ENCODE results near the gene LRCH1. TPM values are rescaled to one million over a fixed set of nuclear protein-coding genes. Genes with fewer than 3 reads are reported as not detected.
A peak's percentile ranks its signal among the peaks of the same experiment; 100 is the strongest.

Gene LRCH1
- total and polyA plus RNA-seq, 10 of the 15 experiments (the other 5 are each of a cell fraction or from before 2014, with no cell fraction given) = 5.3 to 48.9 (median 14.4) TPM

- no peaks in the 10 kb centered on the region for H4K20me1 ChIP-seq (ENCODE audit: control insufficient read depth, insufficient read depth)
- ChIA-PET POLR2A (interaction anchor here (0.8 kb wide), 1 partner anchor 66 kb away, joined by 3 read pairs; no protein-coding TSS in a partner anchor), CTCF (interaction anchor here (1.0 kb wide), 1 partner anchor 33 kb away, joined by 3 read pairs; no protein-coding TSS in a partner anchor), SMC1A (ENCODE audit: uncharacterized antibody, unreplicated experiment) (no interaction called here), RAD21 (ENCODE audit: unreplicated experiment) (no interaction called here)
- intact Hi-C loops (cut with micrococcal nuclease; ENCODE audit: unreplicated experiment) (no loop called here), in situ Hi-C loops (cut with MboI) (no loop called here)
- FAIRE-seq (no peak), ATAC-seq (no peak), DNase-seq (ENCODE audit: low read depth, low spot score) (no peak)
- H3K36me3 ChIP-seq (ENCODE audit: control insufficient read depth in 2 of 2, insufficient read depth in 2 of 2, low read length in 1 of 2) = peaks cover 0 to 3% of the 10 kb centered on the region in 2 experiments; a peak in 1 of 4 replicates
- no peak overlapping the region for H3K9ac ChIP-seq (ENCODE audit: control insufficient read depth, insufficient read depth, low read length)
- H3K9me3 ChIP-seq (replicated peaks; ENCODE audit: control insufficient read depth, insufficient read depth, low read length) = no peaks in the 10 kb centered on the region
- WGBS (ENCODE audit: insufficient coverage, insufficient replicate concordance, low lambda C conversion rate, missing lambda C conversion rate) = 99% methylated on average over 6 of the region's 6 CpGs
- no peaks in the 10 kb centered on the region for H3K27me3 ChIP-seq (replicated peaks in 1 of 2; ENCODE audit: control insufficient read depth in 2 of 2, insufficient read depth in 2 of 2, low read length in 1 of 2)
- H3K4me1 ChIP-seq (ENCODE audit: control insufficient read depth, insufficient read depth, low read length) = no peaks in the 10 kb centered on the region; the same call in 1 of the 2 replicates
- no peak overlapping the region for H3K27ac ChIP-seq (ENCODE audit: control insufficient read depth, insufficient read depth)
- no peak overlapping the region for H2AFZ ChIP-seq (ENCODE audit: control insufficient read depth, low read depth, low read length)
- H3K79me2 ChIP-seq (ENCODE audit: control insufficient read depth, insufficient read depth, low read length) = peaks cover 32% of the 10 kb centered on the region
- H3K4me2 ChIP-seq (ENCODE audit: control insufficient read depth, insufficient read depth) = peak overlapping the region; percentile 95
- TF ChIP-seq RELA (IDR thresholded peaks at IDR 0.05; ENCODE audit: borderline replicate concordance, partially characterized antibody) (no peak), E2F4 (IDR thresholded peaks at IDR 0.05; ENCODE audit: low read depth, low read length) (no peak), NBN (IDR thresholded peaks at IDR 0.05) (no peak), NRF1 (conservative IDR thresholded peaks at IDR 0.05; ENCODE audit: low read depth, low read length) (no peak)
- BruUV-seq (replicated peaks) = no TSS peak
- H3K4me3 ChIP-seq = peak overlapping the region; percentile 82; the same call in 1 of the 2 replicates
Observed at GRCh38 chr13:46795321-46795720, 242.4 kb downstream of the LRCH1 start.

GRCh38 chr13:46796129-46796514, 243.2 kb downstream of the LRCH1 start:
- intact Hi-C loops (cut with micrococcal nuclease; ENCODE audit: unreplicated experiment) = no loop called here
- H3K4me2 ChIP-seq (ENCODE audit: control insufficient read depth, insufficient read depth) = peak overlapping the region; percentile 95
- SMC1A ChIA-PET (ENCODE audit: uncharacterized antibody, unreplicated experiment) = interaction anchor here (0.7 to 0.9 kb wide), 2 partner anchors 166 to 245 kb away, joined by 3 read pairs; no protein-coding TSS in a partner anchor
- in situ Hi-C loops (cut with MboI) = no loop called here
- peak overlapping the region; percentile 91 for H3K27ac ChIP-seq (ENCODE audit: control insufficient read depth, insufficient read depth)
- 9% methylated on average over 5 of the region's 5 CpGs for WGBS (ENCODE audit: insufficient coverage, insufficient replicate concordance, low lambda C conversion rate, missing lambda C conversion rate)
- no TSS peak for BruUV-seq (replicated peaks)
- CTCF ChIA-PET = interaction anchor here (1.0 kb wide), 1 partner anchor 11 kb away, joined by 3 read pairs; no protein-coding TSS in a partner anchor
- peaks cover 32% of the 10 kb centered on the region for H3K79me2 ChIP-seq (ENCODE audit: control insufficient read depth, insufficient read depth, low read length)
- no peak for DNase-seq (ENCODE audit: low read depth, low spot score)
- POLR2A ChIA-PET = no interaction called here
- H3K36me3 ChIP-seq (ENCODE audit: control insufficient read depth in 2 of 2, insufficient read depth in 2 of 2, low read length in 1 of 2) = no peaks in the 10 kb centered on the region
- H3K4me3 ChIP-seq = peak overlapping the region; percentile 82
- no peaks in the 10 kb centered on the region for H4K20me1 ChIP-seq (ENCODE audit: control insufficient read depth, insufficient read depth)
- ATAC-seq = no peak
- H2AFZ ChIP-seq (ENCODE audit: control insufficient read depth, low read depth, low read length) = peak overlapping the region; percentile 98
- FAIRE-seq = no peak
- no peaks in the 10 kb centered on the region for H3K27me3 ChIP-seq (replicated peaks in 1 of 2; ENCODE audit: control insufficient read depth in 2 of 2, insufficient read depth in 2 of 2, low read length in 1 of 2)
- RAD21 ChIA-PET (ENCODE audit: unreplicated experiment) = interaction anchor here (0.6 kb wide), 1 partner anchor 272 kb away, joined by 3 read pairs; no protein-coding TSS in a partner anchor
- no peak for TF ChIP-seq PBX3 (IDR thresholded peaks at IDR 0.05; ENCODE audit: insufficient replicate concordance, low read depth, low read length)
- H3K4me1 ChIP-seq (ENCODE audit: control insufficient read depth, insufficient read depth, low read length) = no peaks in the 10 kb centered on the region; the same call in 1 of the 2 replicates
- H3K9me3 ChIP-seq (replicated peaks; ENCODE audit: control insufficient read depth, insufficient read depth, low read length) = no peaks in the 10 kb centered on the region
- H3K9ac ChIP-seq (ENCODE audit: control insufficient read depth, insufficient read depth, low read length) = peak overlapping the region; percentile 95

All from GM12878 (cell line).